Kidney tubule cell (primary cell): ENCODE results near the gene MAN2B2.
A peak's percentile ranks its signal among the peaks of the same experiment; 100 is the strongest.

Experiments
- DNase-seq: peaks from one replicate; pipeline ENCODE4 v3.0.0-alpha.2; 2018; ENCODE audit warnings: low spot score

The MAN2B2 gene

DNA sequence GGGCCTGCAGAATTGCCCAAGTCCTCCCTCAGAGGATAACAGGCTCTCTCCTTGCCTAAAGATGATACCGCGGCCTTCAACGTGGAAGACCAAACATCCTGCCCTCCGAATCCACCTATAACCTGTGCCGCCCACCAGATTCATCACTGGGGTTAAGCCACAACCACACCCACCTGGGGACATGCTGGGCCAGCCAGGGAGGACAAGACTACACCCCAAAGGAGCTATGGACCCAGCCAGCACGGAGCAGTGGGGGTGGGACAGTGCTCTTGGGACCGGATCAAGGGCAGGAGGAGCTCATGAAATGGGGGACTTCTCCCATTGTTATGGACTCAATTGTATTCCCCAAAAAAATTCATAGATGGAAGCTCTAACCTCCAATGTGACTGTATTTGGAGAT is 6.8 kb upstream of the MAN2B2 start:
- no peak for DNase-seq

GRCh38 chr4:6568689-6569332 is 6.2 kb upstream of the MAN2B2 start:
- DNase-seq = peak; percentile 65

- no peak for DNase-seq
These were observed 3.4 kb upstream of the MAN2B2 start for GRCh38 chr4:6571608-6572007.

GRCh38 chr4:6573551-6573950 is 1.4 kb upstream of the MAN2B2 start:
- no peak for DNase-seq

- DNase-seq = no peak
These were observed 823 bp upstream of the MAN2B2 start for GRCh38 chr4:6573986-6574746.

GRCh38 chr4:6575503-6576240 is 683 bp downstream of the MAN2B2 start:
- DNase-seq = no peak

DNA sequence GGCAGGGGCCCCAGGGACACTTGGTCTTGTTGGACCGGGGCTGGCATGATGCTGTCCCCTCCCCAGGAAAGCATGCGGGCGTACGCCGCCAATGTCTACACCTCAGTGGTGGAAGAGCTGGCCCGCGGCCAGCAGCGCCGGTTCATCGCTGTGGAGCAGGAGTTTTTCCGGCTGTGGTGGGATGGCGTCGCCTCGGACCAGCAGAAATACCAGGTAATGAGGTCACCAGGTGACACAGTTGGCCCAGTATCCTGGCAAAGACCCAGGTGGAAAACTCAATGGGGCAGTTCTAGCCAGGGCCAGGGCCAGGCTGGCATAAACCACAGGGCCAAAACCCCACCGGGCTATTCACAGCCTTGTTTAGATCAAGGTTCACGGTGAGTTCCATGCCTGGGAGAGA is 1.5 kb downstream of the MAN2B2 start:
- DNase-seq = peak; percentile 91

DNA sequence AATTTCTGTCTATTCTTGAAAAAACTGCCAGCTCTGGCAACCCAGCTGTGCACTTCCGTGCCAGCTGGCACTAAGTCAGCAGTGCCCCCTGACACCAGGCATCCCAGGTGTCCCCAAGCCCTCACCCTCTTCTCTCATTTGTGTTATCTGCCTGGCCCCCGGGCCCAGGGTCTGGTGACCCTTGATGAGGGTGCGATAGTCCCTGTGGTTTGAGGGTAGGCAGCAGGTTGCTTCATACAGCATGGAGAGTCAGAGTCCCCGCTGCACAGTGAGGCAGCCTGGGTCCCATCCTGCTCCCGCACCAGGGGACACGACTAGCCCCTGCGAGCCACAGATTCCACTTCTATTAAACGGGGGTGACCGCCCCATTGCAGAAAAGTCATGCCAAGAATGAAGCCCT is 1.9 kb downstream of the MAN2B2 start:
- no peak for DNase-seq

- DNase-seq = no peak
These were observed 2.4 kb downstream of the MAN2B2 start for GRCh38 chr4:6577409-6577808.

- peak; percentile 74 for DNase-seq
These were observed 3.2 kb downstream of the MAN2B2 start for GRCh38 chr4:6578221-6578620.

DNA sequence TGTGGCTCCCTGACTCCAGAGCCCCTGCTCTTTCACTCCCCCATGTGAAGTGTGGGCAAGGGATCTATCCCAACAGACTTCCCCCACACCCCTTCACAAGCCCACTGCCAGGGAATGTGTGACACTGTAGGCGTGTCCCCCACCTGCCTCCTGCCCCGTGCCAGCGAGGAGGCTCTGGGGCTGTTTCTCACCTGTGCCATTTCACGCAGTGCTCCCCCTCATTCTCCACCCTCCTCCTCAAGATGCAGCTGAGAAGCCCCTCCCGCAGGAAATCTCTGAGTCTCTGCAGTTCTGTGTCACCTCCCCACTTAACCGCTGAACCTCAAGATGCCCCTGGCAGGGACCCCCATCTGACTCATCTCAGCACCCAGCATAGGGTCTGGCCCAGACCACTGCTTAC is 5.4 kb downstream of the MAN2B2 start:
- DNase-seq = no peak

GRCh38 chr4:6581566-6582121 is 6.7 kb downstream of the MAN2B2 start:
- no peak for DNase-seq

GRCh38 chr4:6582889-6583490 is 8.0 kb downstream of the MAN2B2 start:
- DNase-seq = peak; percentile 16

- DNase-seq = no peak
These were observed 9.9 kb downstream of the MAN2B2 start for GRCh38 chr4:6584865-6585264.

DNA sequence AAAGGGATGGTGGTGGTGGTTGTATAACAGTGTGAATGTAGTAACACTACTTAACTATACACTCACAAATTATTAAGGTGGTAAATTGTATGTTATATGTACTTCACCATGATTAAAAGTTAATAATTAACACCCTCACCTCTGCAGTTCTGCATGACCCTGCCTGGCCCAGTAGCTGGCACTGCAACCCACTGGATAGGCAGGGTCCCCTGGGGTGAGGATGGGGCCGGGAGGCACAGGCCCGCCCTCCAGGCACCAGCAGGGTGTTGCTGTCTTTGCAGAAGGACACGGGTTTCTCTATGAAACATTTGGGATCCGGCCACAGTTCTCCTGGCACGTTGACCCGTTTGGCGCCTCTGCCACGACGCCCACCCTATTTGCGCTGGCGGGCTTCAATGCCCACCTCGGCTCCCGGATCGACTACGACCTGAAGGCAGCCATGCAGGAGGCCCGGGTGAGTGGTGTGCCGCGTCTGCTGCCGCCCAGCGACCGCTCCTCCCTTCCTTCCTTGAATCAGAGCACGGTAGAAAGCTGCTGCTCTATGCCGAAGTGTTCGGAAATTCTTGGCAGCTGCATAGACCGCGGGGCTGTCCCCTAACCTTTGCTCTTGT is 11.8 kb downstream of the MAN2B2 start:
- no peak for DNase-seq

GRCh38 chr4:6589444-6589843 is 14.5 kb downstream of the MAN2B2 start:
- no peak for DNase-seq

GRCh38 chr4:6591313-6591712 is 16.3 kb downstream of the MAN2B2 start:
- no peak for DNase-seq

GRCh38 chr4:6591781-6592180 is 16.8 kb downstream of the MAN2B2 start:
- DNase-seq = no peak

GRCh38 chr4:6592804-6593563 is 18.0 kb downstream of the MAN2B2 start:
- no peak for DNase-seq

GRCh38 chr4:6594341-6594740 is 19.4 kb downstream of the MAN2B2 start:
- no peak for DNase-seq

DNA sequence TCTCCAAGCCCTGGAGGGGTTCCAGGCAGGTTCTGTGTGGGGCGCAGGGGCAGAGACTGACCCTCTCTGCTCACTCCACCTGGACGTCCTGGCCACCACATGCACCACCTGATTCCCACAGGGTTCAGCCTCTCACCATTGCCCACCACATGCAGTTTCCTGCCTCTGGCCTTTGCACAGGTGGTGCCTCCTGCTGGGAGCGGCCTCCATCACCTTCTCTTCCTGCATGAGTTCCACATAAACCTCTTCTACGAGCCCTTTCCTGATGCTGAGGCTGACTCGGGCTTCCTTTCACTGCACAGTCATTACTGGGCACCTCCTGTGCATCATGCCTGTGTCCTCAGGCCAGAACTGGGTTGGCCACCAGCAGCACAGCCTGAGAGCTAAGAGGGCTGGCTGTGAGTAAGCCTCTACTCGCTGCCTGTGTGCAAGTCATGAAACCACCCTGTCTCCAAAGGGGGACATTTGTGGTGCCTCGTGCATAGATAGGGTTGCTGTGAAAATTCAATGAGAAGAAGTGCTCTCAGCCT is 19.9 kb downstream of the MAN2B2 start:
- peak; percentile 25 for DNase-seq
